ENCODE measurements around the gene FCSK.

- no peak for TF ChIP-seq CTCF (IDR thresholded peaks at IDR 0.05)
- no peak for TF ChIP-seq POLR2A (IDR thresholded peaks at IDR 0.05)
Measured at GRCh38 chr16:70417661-70418060, 36.7 kb upstream of the FCSK start.

All from vagina (tissue), 2 donors.